Right forelimb (tissue), 1 donor: ENCODE results near the gene CELF5.
A peak's percentile ranks its signal among the peaks of the same experiment; 100 is the strongest.

Source experiments
- DNase-seq: peaks from one replicate; pipeline ENCODE4 v3.0.0-alpha.2; 2018

CELF5 gene

GRCh38 chr19:3224346-3225168 lies at the start of gene CELF5:
TSS of gene CELF5 (plus strand) at chr19:3224661. CDS start at chr19:3224740, 79 bp downstream.
- DNase-seq, result peak; percentile 73

GRCh38 chr19:3175781-3176714 lies 48.4 kb upstream of the CELF5 start:
- no peak for DNase-seq

GRCh38 chr19:3176715-3177501 lies 47.6 kb upstream of the CELF5 start:
- no peak for DNase-seq

GRCh38 chr19:3178377-3178972 lies 46.0 kb upstream of the CELF5 start, which contains the start of gene S1PR4:
TSS of gene S1PR4 (plus strand) at chr19:3178769. CDS start at chr19:3178793, 24 bp downstream.
- DNase-seq, result no peak

- DNase-seq, result no peak
Observed at GRCh38 chr19:3178973-3179738, 45.3 kb upstream of the CELF5 start.

- no peak for DNase-seq
Observed at GRCh38 chr19:3179739-3180293, 44.6 kb upstream of the CELF5 start.

GRCh38 chr19:3183721-3184641 lies 40.5 kb upstream of the CELF5 start:
- no peak for DNase-seq

GRCh38 chr19:3184847-3185460 lies 39.5 kb upstream of the CELF5 start:
- DNase-seq, result no peak

- peak; percentile 98 for DNase-seq
Observed at GRCh38 chr19:3185461-3186159, 38.9 kb upstream of the CELF5 start, which contains the start of gene NCLN. TSS of gene NCLN (plus strand) at chr19:3185930. CDS start at chr19:3186031, 101 bp downstream.

- DNase-seq, result no peak
Observed at GRCh38 chr19:3186160-3186688, 38.2 kb upstream of the CELF5 start.

GRCh38 chr19:3186891-3187661 lies 37.4 kb upstream of the CELF5 start:
- no peak for DNase-seq

- DNase-seq, result no peak
Observed at GRCh38 chr19:3187662-3188511, 36.6 kb upstream of the CELF5 start.

GRCh38 chr19:3188627-3189596 lies 35.5 kb upstream of the CELF5 start:
- DNase-seq, result no peak

- DNase-seq, result no peak
Observed at GRCh38 chr19:3189702-3190469, 34.6 kb upstream of the CELF5 start.

- no peak for DNase-seq
Observed at GRCh38 chr19:3190470-3190770, 34.0 kb upstream of the CELF5 start.
